ENCODE data around the gene SCUBE1.

GRCh38 chr22:43209523-43209890 lies 133.7 kb downstream of the SCUBE1 start:
- TF ChIP-seq SUZ12 (IDR thresholded peaks at IDR 0.05; ENCODE audit: extremely low read depth, insufficient read depth, insufficient read length) = no peak
- no peak for TF ChIP-seq ZNF274 (IDR thresholded peaks at IDR 0.05; ENCODE audit: low read depth, low read length)
- no peak for TF ChIP-seq YY1 (IDR thresholded peaks at IDR 0.05; ENCODE audit: insufficient read depth, insufficient read length)
